Measurements from ENCODE around the gene CENPO.

The CENPO gene

DNA sequence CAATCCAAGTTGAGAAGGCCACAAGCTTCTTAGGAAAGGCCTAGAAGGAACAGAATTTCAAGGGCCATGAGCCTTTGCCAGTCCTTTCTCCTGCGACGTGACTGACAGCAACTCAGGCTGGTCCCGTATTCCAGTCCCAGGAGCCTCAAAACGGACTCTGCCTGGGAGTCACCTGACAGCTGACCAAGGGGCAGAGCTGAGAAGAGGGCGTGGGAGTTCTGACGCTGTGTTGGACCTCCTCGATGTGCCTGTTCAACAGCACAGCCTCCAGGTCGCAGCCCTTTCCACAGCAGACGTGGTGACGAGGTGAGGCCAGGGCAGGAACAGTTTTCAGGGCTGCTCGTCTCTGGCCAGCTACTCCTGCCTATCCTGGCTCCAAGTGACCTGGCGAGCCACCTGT, 37.6 kb downstream of the CENPO start:
- no peak overlapping the region for H3K9ac ChIP-seq (ENCODE audit: low read length)
- no peaks in the 10 kb centered on the region for H3K9me2 ChIP-seq (replicated peaks; ENCODE audit: insufficient read depth, low read length)
- TF ChIP-seq EZH2 (optimal IDR thresholded peaks at IDR 0.05; ENCODE audit: low read depth, low read length) (no peak), EZH2phosphoT487 (IDR thresholded peaks at IDR 0.05; ENCODE audit: low read length) (no peak), CTCF (IDR thresholded peaks at IDR 0.05; ENCODE audit: low read length) (no peak)
- no peak overlapping the region for H3K4me2 ChIP-seq (ENCODE audit: low read depth, low read length)
- no peak overlapping the region for H3K27ac ChIP-seq (ENCODE audit: low read length)
- H3K36me3 ChIP-seq (replicated peaks; ENCODE audit: insufficient read depth, low read length) = 0 out of 2 replicates have a peak, but pooled peaks cover 3% of the 10 kb centered on the region
- no peaks in the 10 kb centered on the region; the same call in 1 of the 2 replicates for H3F3A ChIP-seq (ENCODE audit: insufficient read depth, low read length)
- H3K27me3 ChIP-seq (replicated peaks; ENCODE audit: insufficient read depth, low read length) = no peaks in the 10 kb centered on the region
- no peaks in the 10 kb centered on the region for H3K79me2 ChIP-seq (ENCODE audit: low read length)
- H3K4me1 ChIP-seq (ENCODE audit: low read length) = no peaks in the 10 kb centered on the region
- no peak overlapping the region for H3K4me3 ChIP-seq (ENCODE audit: low read length)
- no peaks in the 10 kb centered on the region for H3K9me3 ChIP-seq (replicated peaks; ENCODE audit: insufficient read depth, low read length)
- no peaks in the 10 kb centered on the region for H4K20me1 ChIP-seq (ENCODE audit: insufficient read depth, low read length)
- no peak overlapping the region for H2AFZ ChIP-seq (ENCODE audit: low read length)
- DNase-seq = no peak

DNA sequence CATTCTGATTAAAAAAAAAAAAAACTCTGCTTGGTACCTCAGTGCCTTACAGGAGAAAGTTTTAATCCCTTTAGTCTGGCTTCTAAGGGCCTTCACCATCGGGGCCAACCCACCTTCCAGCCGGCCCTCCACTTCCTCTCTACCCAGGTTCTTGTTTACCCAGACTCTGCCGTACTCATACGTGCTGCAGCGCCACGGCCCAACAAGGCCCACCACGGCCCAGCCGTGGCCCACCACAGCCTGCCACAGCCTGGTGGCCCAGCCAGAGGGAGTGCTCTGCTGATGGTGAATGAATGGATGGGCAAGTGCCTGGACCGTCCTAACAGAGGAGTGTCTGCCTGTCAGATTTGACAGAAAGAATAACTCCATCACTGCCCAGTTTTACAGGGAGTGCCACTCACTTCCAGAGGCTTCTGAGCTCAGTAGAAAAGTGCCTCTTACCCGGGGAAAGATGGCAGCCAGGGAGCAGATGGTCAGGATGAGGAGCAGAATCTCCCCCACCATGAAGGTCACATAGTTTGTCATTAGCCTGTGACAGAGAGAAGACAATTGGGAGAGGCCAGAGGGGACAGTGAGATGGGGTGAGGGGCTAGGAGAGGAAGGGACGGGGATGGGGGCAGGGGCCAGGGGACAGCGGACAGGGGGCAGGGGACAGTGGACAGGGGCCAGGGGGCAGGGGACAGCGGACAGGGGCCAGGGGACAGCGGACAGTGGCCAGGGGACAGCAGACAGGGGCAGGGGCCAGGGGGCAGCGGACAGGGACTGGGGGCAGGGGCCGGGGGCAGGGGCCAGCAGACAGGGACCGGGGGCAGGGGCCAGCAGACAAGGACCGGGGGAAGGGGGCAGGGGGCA, 38.2 kb downstream of the CENPO start:
- Histone ChIP-seq H3K4me1 (ENCODE audit: low read length) (no peaks in the 10 kb centered on the region), H3K9ac (ENCODE audit: low read length) (no peak overlapping the region), H3K4me2 (ENCODE audit: low read depth, low read length) (no peak overlapping the region), H3K9me2 (replicated peaks; ENCODE audit: insufficient read depth, low read length) (no peaks in the 10 kb centered on the region), H3K79me2 (ENCODE audit: low read length) (no peaks in the 10 kb centered on the region), H3K36me3 (replicated peaks; ENCODE audit: insufficient read depth, low read length) (0 out of 2 replicates have a peak, but pooled peaks cover 3% of the 10 kb centered on the region), H3K4me3 (ENCODE audit: low read length) (no peak overlapping the region), H3K27ac (ENCODE audit: low read length) (no peak overlapping the region), H3K9me3 (replicated peaks; ENCODE audit: insufficient read depth, low read length) (no peaks in the 10 kb centered on the region), H3K27me3 (replicated peaks; ENCODE audit: insufficient read depth, low read length) (no peaks in the 10 kb centered on the region), H4K20me1 (ENCODE audit: insufficient read depth, low read length) (no peaks in the 10 kb centered on the region), H3F3A (ENCODE audit: insufficient read depth, low read length) (no peaks in the 10 kb centered on the region; the same call in 1 of the 2 replicates), H2AFZ (ENCODE audit: low read length) (no peak overlapping the region)
- TF ChIP-seq CTCF (IDR thresholded peaks at IDR 0.05; ENCODE audit: low read length) (no peak), EZH2 (optimal IDR thresholded peaks at IDR 0.05; ENCODE audit: low read depth, low read length) (no peak), EZH2phosphoT487 (IDR thresholded peaks at IDR 0.05; ENCODE audit: low read length) (no peak)
- no peak for DNase-seq

- no peak overlapping the region for H3K4me3 ChIP-seq (ENCODE audit: low read length)
- DNase-seq = no peak
- 0 out of 2 replicates have a peak, but pooled peaks cover 3% of the 10 kb centered on the region for H3K36me3 ChIP-seq (replicated peaks; ENCODE audit: insufficient read depth, low read length)
- H4K20me1 ChIP-seq (ENCODE audit: insufficient read depth, low read length) = no peaks in the 10 kb centered on the region
- H3K9me2 ChIP-seq (replicated peaks; ENCODE audit: insufficient read depth, low read length) = no peaks in the 10 kb centered on the region
- no peaks in the 10 kb centered on the region for H3K9me3 ChIP-seq (replicated peaks; ENCODE audit: insufficient read depth, low read length)
- TF ChIP-seq CTCF (IDR thresholded peaks at IDR 0.05; ENCODE audit: low read length) (no peak), EZH2phosphoT487 (IDR thresholded peaks at IDR 0.05; ENCODE audit: low read length) (no peak), EZH2 (optimal IDR thresholded peaks at IDR 0.05; ENCODE audit: low read depth, low read length) (no peak)
- H3K27me3 ChIP-seq (replicated peaks; ENCODE audit: insufficient read depth, low read length) = no peaks in the 10 kb centered on the region
- H2AFZ ChIP-seq (ENCODE audit: low read length) = no peak overlapping the region
- H3K79me2 ChIP-seq (ENCODE audit: low read length) = no peaks in the 10 kb centered on the region
- H3K9ac ChIP-seq (ENCODE audit: low read length) = no peak overlapping the region
- H3F3A ChIP-seq (ENCODE audit: insufficient read depth, low read length) = no peaks in the 10 kb centered on the region; the same call in 1 of the 2 replicates
- no peak overlapping the region for H3K27ac ChIP-seq (ENCODE audit: low read length)
- no peaks in the 10 kb centered on the region for H3K4me1 ChIP-seq (ENCODE audit: low read length)
- H3K4me2 ChIP-seq (ENCODE audit: low read depth, low read length) = no peak overlapping the region
These were observed 38.8 kb downstream of the CENPO start for GRCh38 chr2:24832073-24832461.
